Gastroesophageal sphincter (tissue), 4 donors: ENCODE results near the gene LTBP3. TPM values are rescaled to one million over a fixed set of nuclear protein-coding genes. Genes with fewer than 3 reads are reported as not detected.

Experiments used
- ATAC-seq: fragments of 150-250 bp; one replicate; pipeline ENCODE4 v1.9.1; 2016; ENCODE audit warnings: mild to moderate bottlenecking, moderate library complexity
- H3K27ac ChIP-seq, 4 donors: fragments of 200-600 bp; sonication (generic) in 3 of 4; 1 replicate in 3 of 4; 2 replicates in 1 of 4; pipeline ENCODE4 v1.5.1; 2016 to 2019
- H3K27me3 ChIP-seq: fragments of 200-600 bp; sonication (generic); one replicate; pipeline ENCODE4 v1.5.1; 2019
- H3K36me3 ChIP-seq, 2 donors: fragments of 200-600 bp; sonication (generic); one replicate each; pipeline ENCODE4 v1.5.1; 2019; ENCODE audit warnings: control low read depth in 1 of 2
- H3K4me1 ChIP-seq, 3 donors: fragments of 200-600 bp; sonication (generic); 1 replicate in 2 of 3; 2 replicates in 1 of 3; pipeline ENCODE4 v1.5.1; 2016 to 2019; ENCODE audit warnings: control low read depth in 2 of 3
- H3K4me3 ChIP-seq, 2 donors: fragments of 200-600 bp; sonication (generic); one replicate each; pipeline ENCODE4 v1.5.1; 2019; ENCODE audit warnings: mild to moderate bottlenecking in 1 of 2, moderate library complexity in 1 of 2
- H3K9me3 ChIP-seq, 3 donors: fragments of 200-600 bp; sonication (generic); one replicate each; pipeline ENCODE4 v1.5.1; 2017 to 2019; ENCODE audit warnings: control low read depth in 2 of 3
- EP300 ChIP-seq: sonication (generic); formaldehyde crosslinking; IDR thresholded peaks from one replicate; pipeline ENCODE4 v1.6.1; 2017; ENCODE audit warnings: antibody characterized with exemption, mild to moderate bottlenecking
- POLR2A ChIP-seq, 2 donors: fragments of 450-650 bp; IDR thresholded peaks; one replicate each; pipeline ENCODE4 v1.6.1; 2017; ENCODE audit warnings: antibody characterized with exemption in 2 of 2, mild to moderate bottlenecking in 2 of 2, moderate library complexity in 1 of 2
- POLR2AphosphoS5 ChIP-seq: sonication (generic); formaldehyde crosslinking; IDR thresholded peaks from one replicate; pipeline ENCODE4 v1.6.1; 2017; ENCODE audit warnings: antibody characterized with exemption
- WGBS, 2 donors: methylation state at CpG; one replicate each; pipeline ENCODE4 v1.1.5; 2018; ENCODE audit warnings: low coverage in 1 of 2; 5-methylcytosine and 5-hydroxymethylcytosine counted together
- total RNA-seq, 4 donors: library from RNA; depleted of rRNA; stranded (reverse); fragments of >200 nt; gene quantifications; one replicate each; pipeline ENCODE4 v1.1.0, GENCODE V29; 2016
- TF ChIP-seq, protein P1 (sequence below), 4 experiments: fragments of 200-600 bp in 2 of 4; fragments of 450-650 bp in 2 of 4; sonication (generic) in 1 of 4; IDR thresholded peaks; one replicate each; pipeline ENCODE4 v1.5.1; 2017 to 2019; ENCODE audit warnings: antibody characterized with exemption in 4 of 4, mild to moderate bottlenecking in 2 of 4, moderate library complexity in 2 of 4

The LTBP3 gene
- total RNA-seq, 4 donors from 2014 or later, result 90.6 to 173 (median 139) TPM

DNA sequence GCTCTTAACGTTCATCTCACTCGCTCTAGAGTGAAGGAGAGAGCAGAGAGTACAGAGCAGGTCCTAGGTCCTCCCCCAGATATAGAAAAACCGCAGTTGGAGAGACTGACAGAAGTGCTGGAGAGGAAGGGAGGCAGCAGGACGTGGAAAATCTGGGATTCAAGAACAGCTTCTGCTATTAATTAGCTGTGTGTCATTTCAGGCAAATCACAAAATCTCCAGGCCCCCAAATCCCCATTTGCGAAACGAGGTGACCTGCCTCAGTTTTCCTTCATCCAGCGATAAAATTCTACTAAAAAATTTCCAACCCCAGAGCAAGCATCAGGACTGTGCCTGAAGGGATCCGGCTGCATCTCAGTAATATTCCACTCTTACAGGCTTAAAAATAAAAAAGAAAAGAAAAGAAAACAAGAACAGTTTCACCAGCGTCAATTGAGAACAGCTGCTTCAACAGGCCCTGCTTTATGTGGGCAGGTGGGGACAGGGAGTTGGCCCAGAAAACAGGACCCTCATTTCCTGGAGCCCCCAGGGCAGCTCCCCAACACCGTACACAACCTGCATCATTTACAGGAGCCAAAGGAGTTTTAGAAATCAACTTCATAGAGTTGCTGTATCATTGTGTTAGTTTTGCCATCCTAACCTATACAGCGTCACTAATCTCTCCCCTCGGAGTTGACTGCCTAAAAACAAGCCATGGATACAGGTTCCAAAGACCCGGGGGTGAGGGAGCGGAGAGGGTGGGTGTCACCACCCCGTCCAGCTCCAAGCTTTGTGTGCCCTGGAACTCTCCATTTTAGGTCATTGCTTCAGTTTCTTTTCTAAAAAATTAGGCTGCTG, 61.6 kb downstream of the LTBP3 start:
- TF ChIP-seq, protein P1, sequence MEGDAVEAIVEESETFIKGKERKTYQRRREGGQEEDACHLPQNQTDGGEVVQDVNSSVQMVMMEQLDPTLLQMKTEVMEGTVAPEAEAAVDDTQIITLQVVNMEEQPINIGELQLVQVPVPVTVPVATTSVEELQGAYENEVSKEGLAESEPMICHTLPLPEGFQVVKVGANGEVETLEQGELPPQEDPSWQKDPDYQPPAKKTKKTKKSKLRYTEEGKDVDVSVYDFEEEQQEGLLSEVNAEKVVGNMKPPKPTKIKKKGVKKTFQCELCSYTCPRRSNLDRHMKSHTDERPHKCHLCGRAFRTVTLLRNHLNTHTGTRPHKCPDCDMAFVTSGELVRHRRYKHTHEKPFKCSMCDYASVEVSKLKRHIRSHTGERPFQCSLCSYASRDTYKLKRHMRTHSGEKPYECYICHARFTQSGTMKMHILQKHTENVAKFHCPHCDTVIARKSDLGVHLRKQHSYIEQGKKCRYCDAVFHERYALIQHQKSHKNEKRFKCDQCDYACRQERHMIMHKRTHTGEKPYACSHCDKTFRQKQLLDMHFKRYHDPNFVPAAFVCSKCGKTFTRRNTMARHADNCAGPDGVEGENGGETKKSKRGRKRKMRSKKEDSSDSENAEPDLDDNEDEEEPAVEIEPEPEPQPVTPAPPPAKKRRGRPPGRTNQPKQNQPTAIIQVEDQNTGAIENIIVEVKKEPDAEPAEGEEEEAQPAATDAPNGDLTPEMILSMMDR (IDR thresholded peaks at IDR 0.05), result no peak
- peak in 1 of 2 donors; percentile 17 for TF ChIP-seq POLR2A (IDR thresholded peaks at IDR 0.05)
- no peaks in the 10 kb centered on the region for H3K27me3 ChIP-seq
- peak overlapping the region; percentile 27 to 74 for H3K4me3 ChIP-seq
- peaks cover 15 to 56% (median 42%) of the 10 kb centered on the region in 3 donors for H3K4me1 ChIP-seq
- ATAC-seq, result no peak
- no peaks in the 10 kb centered on the region for H3K9me3 ChIP-seq
- H3K36me3 ChIP-seq, result peaks cover 0 to 3% of the 10 kb centered on the region in 2 donors
- WGBS, 2 donors, result 6 to 12% methylated on average over 6 to 15 of the region's 15 CpGs
- peak overlapping the region; percentile 96 to 99 (median 98) for H3K27ac ChIP-seq

DNA sequence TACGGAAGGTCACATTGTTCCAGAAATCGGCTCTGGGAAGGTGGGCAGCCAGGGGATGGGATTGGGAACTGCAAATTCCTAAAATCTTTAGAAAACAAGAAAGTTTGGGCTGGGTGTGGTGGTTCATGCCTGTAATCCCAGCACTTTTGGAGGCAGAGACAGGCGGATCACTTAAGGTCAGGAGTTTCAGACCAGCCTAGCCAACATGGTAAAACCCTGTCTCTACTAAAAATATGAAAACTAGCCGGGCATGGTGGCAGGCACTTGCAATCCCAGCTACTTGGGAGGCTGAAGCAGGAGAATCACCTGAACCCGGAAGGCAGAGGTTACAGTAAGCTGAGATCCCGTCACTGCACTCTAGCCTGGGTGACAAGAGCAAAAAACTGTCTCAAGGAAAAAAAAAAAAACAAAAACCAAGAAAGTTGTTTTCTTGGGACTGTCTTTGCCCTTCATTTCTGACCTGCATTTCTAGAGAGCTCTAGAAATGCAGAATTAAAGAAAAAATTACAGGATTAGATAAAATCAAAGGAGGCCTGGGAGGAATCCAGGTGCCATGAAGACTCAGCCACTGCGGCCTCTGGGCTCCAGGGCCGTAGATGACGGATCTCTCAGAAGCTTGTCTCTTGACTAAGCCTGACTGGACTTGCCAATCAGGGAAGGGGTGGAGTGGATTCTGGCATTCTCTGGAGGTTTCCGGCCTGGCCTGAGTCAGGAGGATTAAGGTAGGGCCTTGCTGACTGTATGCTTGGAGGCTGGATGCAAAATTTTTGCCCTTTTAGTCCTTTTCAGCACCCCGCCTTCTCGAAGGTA, 64.6 kb downstream of the LTBP3 start:
- H3K9me3 ChIP-seq, result no peaks in the 10 kb centered on the region
- no peaks in the 10 kb centered on the region for H3K27me3 ChIP-seq
- TF ChIP-seq POLR2A (IDR thresholded peaks at IDR 0.05), result peak; percentile 34 to 76
- peak; percentile 98 for TF ChIP-seq POLR2AphosphoS5
- no peak for TF ChIP-seq EP300
- TF ChIP-seq, protein P1 (IDR thresholded peaks at IDR 0.05), result no peak
- 10 to 33% methylated on average over 4 to 10 of the region's 12 CpGs for WGBS, 2 donors
- peak; percentile 27 for ATAC-seq
- H3K36me3 ChIP-seq, result no peaks in the 10 kb centered on the region
- peak overlapping the region in 1 of 2 donors; percentile 11 for H3K4me3 ChIP-seq
- H3K4me1 ChIP-seq, result peaks cover 40 to 86% (median 71%) of the 10 kb centered on the region in 3 donors
- peak overlapping the region; percentile 96 to 99 (median 98) for H3K27ac ChIP-seq

- H3K36me3 ChIP-seq, result no peaks in the 10 kb centered on the region
- peak overlapping the region in 1 of 2 donors; percentile 21 for H3K4me3 ChIP-seq
- peaks cover 47 to 94% (median 79%) of the 10 kb centered on the region in 3 donors for H3K4me1 ChIP-seq
- TF ChIP-seq POLR2A (IDR thresholded peaks at IDR 0.05) (peak; percentile 27 to 52), EP300 (no peak), POLR2AphosphoS5 (peak; percentile 95)
- ATAC-seq, result peak; percentile 44
- no peaks in the 10 kb centered on the region for H3K9me3 ChIP-seq
- WGBS, 2 donors, result 14 to 17% methylated on average over 3 to 4 of the region's 6 CpGs
- H3K27ac ChIP-seq, result peak overlapping the region; percentile 96 to 99 (median 98)
- H3K27me3 ChIP-seq, result no peaks in the 10 kb centered on the region
Observed at GRCh38 chr11:65492637-65493366, 65.4 kb downstream of the LTBP3 start.

DNA sequence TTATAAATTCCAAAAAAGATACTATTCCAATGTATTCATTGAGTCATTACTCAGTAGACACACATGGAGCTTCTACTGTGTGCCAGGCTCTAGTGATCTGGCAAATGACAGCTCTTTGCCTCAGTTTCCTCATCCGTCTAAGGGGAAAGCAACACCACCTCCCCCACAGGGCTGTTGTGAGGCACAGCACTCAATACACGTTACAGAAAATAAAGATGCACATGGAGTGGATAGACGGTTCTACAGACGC, 65.8 kb downstream of the LTBP3 start:
- Histone ChIP-seq H3K36me3 (no peaks in the 10 kb centered on the region), H3K27me3 (no peaks in the 10 kb centered on the region), H3K4me3 (no peak overlapping the region), H3K4me1 (peaks cover 47 to 96% (median 80%) of the 10 kb centered on the region in 3 donors), H3K9me3 (no peaks in the 10 kb centered on the region), H3K27ac (peak overlapping the region; percentile 96 to 99 (median 98))
- ATAC-seq, result no peak
- TF ChIP-seq POLR2AphosphoS5, result no peak
- no peak for TF ChIP-seq POLR2A (IDR thresholded peaks at IDR 0.05)
- TF ChIP-seq EP300, result no peak
- TF ChIP-seq, protein P1 (IDR thresholded peaks at IDR 0.05), result no peak
- 7% methylated on average over 3 of the region's 4 CpGs; no CpG with 5 or more reads in 1 of the 2 donors for WGBS, 2 donors
